Measurements from ENCODE around the gene GLRA1. TPM values are rescaled to one million over a fixed set of nuclear protein-coding genes. Genes with fewer than 3 reads are reported as not detected.

The GLRA1 gene
- polyA plus RNA-seq, 2 donors: not detected

- Histone ChIP-seq H3K4me3 (ENCODE audit: low read depth in 1 of 2, low read length in 2 of 2) (no peak overlapping the region), H3K36me3 (ENCODE audit: control insufficient read depth in 2 of 2, insufficient read depth in 2 of 2, low read length in 1 of 2) (no peaks in the 10 kb centered on the region), H3K9me3 (ENCODE audit: control insufficient read depth in 2 of 2, insufficient read depth in 1 of 2, low read depth in 1 of 2, low read length in 1 of 2) (no peaks in the 10 kb centered on the region), H3K4me1 (ENCODE audit: control insufficient read depth in 2 of 2, insufficient read depth in 2 of 2, low read length in 1 of 2) (no peaks in the 10 kb centered on the region), H3K27me3 (ENCODE audit: control insufficient read depth in 1 of 2, insufficient read depth in 2 of 2, low read length in 2 of 2) (no peaks in the 10 kb centered on the region), H3K27ac (ENCODE audit: low read depth in 2 of 2, low read length in 1 of 2) (no peak overlapping the region)
- 50 to 56% methylated on average over 6 of the region's 6 CpGs for WGBS, 2 donors
These were observed 20.5 kb downstream of the GLRA1 start for GRCh38 chr5:151904127-151904526.

GRCh38 chr5:151903243-151903653 is 21.4 kb downstream of the GLRA1 start:
- Histone ChIP-seq H3K4me3 (ENCODE audit: low read depth in 1 of 2, low read length in 2 of 2) (no peak overlapping the region), H3K36me3 (ENCODE audit: control insufficient read depth in 2 of 2, insufficient read depth in 2 of 2, low read length in 1 of 2) (no peaks in the 10 kb centered on the region), H3K27me3 (ENCODE audit: control insufficient read depth in 1 of 2, insufficient read depth in 2 of 2, low read length in 2 of 2) (no peaks in the 10 kb centered on the region), H3K4me1 (ENCODE audit: control insufficient read depth in 2 of 2, insufficient read depth in 2 of 2, low read length in 1 of 2) (no peaks in the 10 kb centered on the region), H3K27ac (ENCODE audit: low read depth in 2 of 2, low read length in 1 of 2) (no peak overlapping the region), H3K9me3 (ENCODE audit: control insufficient read depth in 2 of 2, insufficient read depth in 1 of 2, low read depth in 1 of 2, low read length in 1 of 2) (no peaks in the 10 kb centered on the region)
- 34 to 47% methylated on average over 2 of the region's 2 CpGs for WGBS, 2 donors

GRCh38 chr5:151902215-151902614 is 22.4 kb downstream of the GLRA1 start:
- no peaks in the 10 kb centered on the region for H3K27me3 ChIP-seq (ENCODE audit: control insufficient read depth in 1 of 2, insufficient read depth in 2 of 2, low read length in 2 of 2)
- 78 to 89% methylated on average over 4 of the region's 4 CpGs for WGBS, 2 donors
- H3K27ac ChIP-seq (ENCODE audit: low read depth in 2 of 2, low read length in 1 of 2): no peak overlapping the region
- H3K9me3 ChIP-seq (ENCODE audit: control insufficient read depth in 2 of 2, insufficient read depth in 1 of 2, low read depth in 1 of 2, low read length in 1 of 2): no peaks in the 10 kb centered on the region
- no peak overlapping the region for H3K4me3 ChIP-seq (ENCODE audit: low read depth in 1 of 2, low read length in 2 of 2)
- H3K4me1 ChIP-seq (ENCODE audit: control insufficient read depth in 2 of 2, insufficient read depth in 2 of 2, low read length in 1 of 2): no peaks in the 10 kb centered on the region
- no peaks in the 10 kb centered on the region for H3K36me3 ChIP-seq (ENCODE audit: control insufficient read depth in 2 of 2, insufficient read depth in 2 of 2, low read length in 1 of 2)

GRCh38 chr5:151901611-151902010 is 23.0 kb downstream of the GLRA1 start:
- no peak overlapping the region for H3K27ac ChIP-seq (ENCODE audit: low read depth in 2 of 2, low read length in 1 of 2)
- no peaks in the 10 kb centered on the region for H3K27me3 ChIP-seq (ENCODE audit: control insufficient read depth in 1 of 2, insufficient read depth in 2 of 2, low read length in 2 of 2)
- no peaks in the 10 kb centered on the region for H3K4me1 ChIP-seq (ENCODE audit: control insufficient read depth in 2 of 2, insufficient read depth in 2 of 2, low read length in 1 of 2)
- no peaks in the 10 kb centered on the region for H3K9me3 ChIP-seq (ENCODE audit: control insufficient read depth in 2 of 2, insufficient read depth in 1 of 2, low read depth in 1 of 2, low read length in 1 of 2)
- no peak overlapping the region for H3K4me3 ChIP-seq (ENCODE audit: low read depth in 1 of 2, low read length in 2 of 2)
- H3K36me3 ChIP-seq (ENCODE audit: control insufficient read depth in 2 of 2, insufficient read depth in 2 of 2, low read length in 1 of 2): no peaks in the 10 kb centered on the region

- no peaks in the 10 kb centered on the region for H3K27me3 ChIP-seq (ENCODE audit: control insufficient read depth in 1 of 2, insufficient read depth in 2 of 2, low read length in 2 of 2)
- WGBS, 2 donors: 49 to 61% methylated on average over 3 of the region's 3 CpGs
- H3K9me3 ChIP-seq (ENCODE audit: control insufficient read depth in 2 of 2, insufficient read depth in 1 of 2, low read depth in 1 of 2, low read length in 1 of 2): no peaks in the 10 kb centered on the region
- H3K27ac ChIP-seq (ENCODE audit: low read depth in 2 of 2, low read length in 1 of 2): no peak overlapping the region
- no peak overlapping the region for H3K4me3 ChIP-seq (ENCODE audit: low read depth in 1 of 2, low read length in 2 of 2)
- H3K4me1 ChIP-seq (ENCODE audit: control insufficient read depth in 2 of 2, insufficient read depth in 2 of 2, low read length in 1 of 2): peaks cover 2% of the 10 kb centered on the region in 2 donors
- no peaks in the 10 kb centered on the region for H3K36me3 ChIP-seq (ENCODE audit: control insufficient read depth in 2 of 2, insufficient read depth in 2 of 2, low read length in 1 of 2)
These were observed 23.8 kb downstream of the GLRA1 start for GRCh38 chr5:151900891-151901290.

- Histone ChIP-seq H3K4me3 (ENCODE audit: low read depth in 1 of 2, low read length in 2 of 2) (no peak overlapping the region), H3K27me3 (ENCODE audit: control insufficient read depth in 1 of 2, insufficient read depth in 2 of 2, low read length in 2 of 2) (no peaks in the 10 kb centered on the region)
- WGBS, 2 donors: 69 to 80% methylated on average over 2 of the region's 2 CpGs
These were observed 25.3 kb downstream of the GLRA1 start for GRCh38 chr5:151899399-151899798.

GRCh38 chr5:151897896-151898295 is 26.8 kb downstream of the GLRA1 start:
- H3K36me3 ChIP-seq (ENCODE audit: control insufficient read depth in 2 of 2, insufficient read depth in 2 of 2, low read length in 1 of 2): no peaks in the 10 kb centered on the region
- 86 to 90% methylated on average over 1 of the region's 1 CpG for WGBS, 2 donors
- peaks cover 3 to 5% of the 10 kb centered on the region in 2 donors for H3K4me1 ChIP-seq (ENCODE audit: control insufficient read depth in 2 of 2, insufficient read depth in 2 of 2, low read length in 1 of 2)
- H3K9me3 ChIP-seq (ENCODE audit: control insufficient read depth in 2 of 2, insufficient read depth in 1 of 2, low read depth in 1 of 2, low read length in 1 of 2): no peaks in the 10 kb centered on the region
- no peaks in the 10 kb centered on the region for H3K27me3 ChIP-seq (ENCODE audit: control insufficient read depth in 1 of 2, insufficient read depth in 2 of 2, low read length in 2 of 2)
- no peak overlapping the region for H3K4me3 ChIP-seq (ENCODE audit: low read depth in 1 of 2, low read length in 2 of 2)
- no peak overlapping the region for H3K27ac ChIP-seq (ENCODE audit: low read depth in 2 of 2, low read length in 1 of 2)

More at GRCh38 chr5:151899399-151899798, 25.3 kb downstream of the GLRA1 start:
- Histone ChIP-seq H3K4me1 (ENCODE audit: control insufficient read depth in 2 of 2, insufficient read depth in 2 of 2, low read length in 1 of 2) (peaks cover 3 to 5% of the 10 kb centered on the region in 2 donors), H3K27ac (ENCODE audit: low read depth in 2 of 2, low read length in 1 of 2) (no peak overlapping the region), H3K9me3 (ENCODE audit: control insufficient read depth in 2 of 2, insufficient read depth in 1 of 2, low read depth in 1 of 2, low read length in 1 of 2) (no peaks in the 10 kb centered on the region), H3K36me3 (ENCODE audit: control insufficient read depth in 2 of 2, insufficient read depth in 2 of 2, low read length in 1 of 2) (no peaks in the 10 kb centered on the region)

- H3K27ac ChIP-seq (ENCODE audit: low read depth in 2 of 2, low read length in 1 of 2): no peak overlapping the region
- H3K9me3 ChIP-seq (ENCODE audit: control insufficient read depth in 2 of 2, insufficient read depth in 1 of 2, low read depth in 1 of 2, low read length in 1 of 2): no peaks in the 10 kb centered on the region
- no peak overlapping the region for H3K4me3 ChIP-seq (ENCODE audit: low read depth in 1 of 2, low read length in 2 of 2)
- H3K4me1 ChIP-seq (ENCODE audit: control insufficient read depth in 2 of 2, insufficient read depth in 2 of 2, low read length in 1 of 2): peaks cover 3 to 5% of the 10 kb centered on the region in 2 donors
- 74 to 75% methylated on average over 2 of the region's 2 CpGs for WGBS, 2 donors
- no peaks in the 10 kb centered on the region for H3K36me3 ChIP-seq (ENCODE audit: control insufficient read depth in 2 of 2, insufficient read depth in 2 of 2, low read length in 1 of 2)
- H3K27me3 ChIP-seq (ENCODE audit: control insufficient read depth in 1 of 2, insufficient read depth in 2 of 2, low read length in 2 of 2): no peaks in the 10 kb centered on the region
These were observed 27.6 kb downstream of the GLRA1 start for GRCh38 chr5:151897020-151897552.

GRCh38 chr5:151896031-151896691 is 28.5 kb downstream of the GLRA1 start:
- H3K9me3 ChIP-seq (ENCODE audit: control insufficient read depth in 2 of 2, insufficient read depth in 1 of 2, low read depth in 1 of 2, low read length in 1 of 2): no peaks in the 10 kb centered on the region
- H3K4me1 ChIP-seq (ENCODE audit: control insufficient read depth in 2 of 2, insufficient read depth in 2 of 2, low read length in 1 of 2): peaks cover 3 to 5% of the 10 kb centered on the region in 2 donors
- H3K36me3 ChIP-seq (ENCODE audit: control insufficient read depth in 2 of 2, insufficient read depth in 2 of 2, low read length in 1 of 2): no peaks in the 10 kb centered on the region
- no peaks in the 10 kb centered on the region for H3K27me3 ChIP-seq (ENCODE audit: control insufficient read depth in 1 of 2, insufficient read depth in 2 of 2, low read length in 2 of 2)
- WGBS, 2 donors: 15 to 28% methylated on average over 3 of the region's 3 CpGs
- no peak overlapping the region for H3K4me3 ChIP-seq (ENCODE audit: low read depth in 1 of 2, low read length in 2 of 2)
- no peak overlapping the region for H3K27ac ChIP-seq (ENCODE audit: low read depth in 2 of 2, low read length in 1 of 2)

GRCh38 chr5:151895660-151896030 is 29.0 kb downstream of the GLRA1 start:
- 44 to 55% methylated on average over 5 of the region's 5 CpGs for WGBS, 2 donors
- Histone ChIP-seq H3K4me1 (ENCODE audit: control insufficient read depth in 2 of 2, insufficient read depth in 2 of 2, low read length in 1 of 2) (peaks cover 3 to 5% of the 10 kb centered on the region in 2 donors), H3K9me3 (ENCODE audit: control insufficient read depth in 2 of 2, insufficient read depth in 1 of 2, low read depth in 1 of 2, low read length in 1 of 2) (no peaks in the 10 kb centered on the region), H3K27me3 (ENCODE audit: control insufficient read depth in 1 of 2, insufficient read depth in 2 of 2, low read length in 2 of 2) (no peaks in the 10 kb centered on the region), H3K36me3 (ENCODE audit: control insufficient read depth in 2 of 2, insufficient read depth in 2 of 2, low read length in 1 of 2) (no peaks in the 10 kb centered on the region), H3K27ac (ENCODE audit: low read depth in 2 of 2, low read length in 1 of 2) (no peak overlapping the region), H3K4me3 (ENCODE audit: low read depth in 1 of 2, low read length in 2 of 2) (no peak overlapping the region)
